HG02943 (cell line): Measurements from ENCODE around the gene NPHP4.

ENCODE experiments used
- ATAC-seq: cut with Tn5 transposase; IDR thresholded peaks from one replicate; pipeline ENCODE4 v1.9.1; 2021; ENCODE audit warnings: mild to moderate bottlenecking, low read depth, moderate library complexity; ENCODE audit not compliant: unreplicated experiment

NPHP4 gene

DNA sequence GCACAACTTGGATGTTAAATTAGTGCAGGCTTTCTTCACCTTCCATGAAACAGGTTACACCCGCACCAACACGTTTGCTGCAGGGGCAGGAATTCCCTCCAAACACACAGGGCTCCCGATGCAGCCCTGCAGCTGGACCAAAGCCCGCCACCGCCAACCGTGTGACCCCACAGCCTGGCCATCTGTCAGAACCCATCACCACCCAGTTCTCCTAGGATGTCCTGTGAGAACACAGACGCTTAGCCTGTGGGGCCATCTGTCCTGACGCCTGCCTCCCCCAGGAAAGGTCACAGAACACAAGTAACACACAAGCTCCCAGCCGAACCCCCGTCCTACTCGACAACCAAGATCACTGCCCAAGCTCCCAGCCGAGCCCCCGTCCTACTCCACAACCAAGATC, 108.1 kb downstream of the NPHP4 start:
- ATAC-seq, result no peak

DNA sequence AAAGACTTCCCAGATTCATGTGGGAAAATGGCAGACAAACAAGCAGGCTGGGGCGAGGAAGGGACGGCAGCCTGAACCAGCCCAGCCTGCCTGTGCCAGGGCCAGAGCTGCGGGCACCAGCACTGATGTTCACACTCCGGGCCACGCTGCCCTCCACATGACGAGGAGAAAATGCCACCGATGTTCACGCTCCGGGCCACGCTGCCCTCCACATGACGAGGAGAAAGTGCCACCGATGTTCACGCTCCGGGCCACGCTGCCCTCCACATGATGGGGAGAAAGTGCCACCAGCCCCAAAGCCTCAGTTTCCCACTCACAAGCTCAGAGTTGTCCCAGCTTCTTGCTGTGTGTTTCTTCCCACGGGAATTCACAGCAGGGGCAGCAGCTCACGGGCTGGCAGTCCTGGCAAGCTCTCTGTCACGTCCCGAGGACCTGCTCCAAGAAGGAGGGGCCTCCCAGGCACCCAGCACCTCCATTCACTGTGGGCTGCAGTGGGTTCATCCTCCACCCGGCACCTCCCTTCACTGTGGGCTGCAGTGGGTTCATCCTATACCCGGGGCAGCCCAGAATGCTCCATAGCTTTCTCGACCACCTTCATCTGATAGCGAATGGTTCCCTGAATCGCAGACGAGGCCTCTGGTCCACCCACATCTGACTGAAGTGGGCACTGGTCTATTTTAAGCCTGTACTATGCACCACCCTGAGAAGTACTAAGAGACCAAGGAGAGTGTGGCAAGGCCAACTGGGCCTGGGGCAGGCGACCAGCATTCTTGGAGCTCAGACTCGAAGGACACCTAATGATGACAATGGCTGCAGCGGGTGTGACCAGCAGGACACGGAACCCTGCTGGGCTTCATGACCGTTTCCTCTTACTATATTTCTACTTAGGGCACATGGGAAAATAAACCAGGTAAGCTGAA, 108.8 kb downstream of the NPHP4 start:
- ATAC-seq, result no peak

DNA sequence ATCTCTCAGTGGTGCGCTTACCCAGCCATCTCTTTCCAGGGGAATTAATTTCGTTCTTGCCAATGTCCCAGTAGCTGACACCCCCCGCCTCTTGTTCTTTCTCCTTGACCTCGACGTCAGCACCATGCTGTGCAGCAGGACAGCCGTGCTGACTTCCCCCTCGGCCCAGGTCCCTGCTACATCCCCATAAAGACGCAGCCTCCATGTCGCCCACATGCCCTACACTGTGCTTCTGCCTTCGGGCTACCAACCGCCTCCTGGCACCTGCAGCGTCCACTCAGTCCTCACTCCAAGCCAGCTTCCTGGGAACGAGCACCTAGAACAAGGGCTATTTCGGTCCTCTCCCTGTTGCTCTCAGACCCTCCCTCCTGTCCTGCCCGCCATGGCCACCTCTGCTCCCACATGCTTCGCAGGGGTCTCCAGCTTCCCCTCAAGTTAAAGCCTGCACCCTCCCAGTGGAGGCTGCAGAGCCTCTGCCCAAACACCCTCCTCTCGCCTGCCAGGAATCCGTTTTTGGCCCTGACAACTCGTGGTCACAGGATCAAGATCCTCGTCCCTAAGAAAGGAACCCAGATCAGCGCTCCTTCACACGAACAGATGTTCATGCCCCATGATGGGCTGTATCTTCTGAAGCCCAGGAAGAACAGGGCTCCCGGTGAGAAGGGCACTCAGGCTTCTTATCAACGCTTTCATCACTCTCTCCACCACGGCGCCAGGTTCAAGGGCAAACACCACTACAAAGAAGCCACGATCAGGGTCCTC, 109.7 kb downstream of the NPHP4 start:
- ATAC-seq, result no peak

DNA sequence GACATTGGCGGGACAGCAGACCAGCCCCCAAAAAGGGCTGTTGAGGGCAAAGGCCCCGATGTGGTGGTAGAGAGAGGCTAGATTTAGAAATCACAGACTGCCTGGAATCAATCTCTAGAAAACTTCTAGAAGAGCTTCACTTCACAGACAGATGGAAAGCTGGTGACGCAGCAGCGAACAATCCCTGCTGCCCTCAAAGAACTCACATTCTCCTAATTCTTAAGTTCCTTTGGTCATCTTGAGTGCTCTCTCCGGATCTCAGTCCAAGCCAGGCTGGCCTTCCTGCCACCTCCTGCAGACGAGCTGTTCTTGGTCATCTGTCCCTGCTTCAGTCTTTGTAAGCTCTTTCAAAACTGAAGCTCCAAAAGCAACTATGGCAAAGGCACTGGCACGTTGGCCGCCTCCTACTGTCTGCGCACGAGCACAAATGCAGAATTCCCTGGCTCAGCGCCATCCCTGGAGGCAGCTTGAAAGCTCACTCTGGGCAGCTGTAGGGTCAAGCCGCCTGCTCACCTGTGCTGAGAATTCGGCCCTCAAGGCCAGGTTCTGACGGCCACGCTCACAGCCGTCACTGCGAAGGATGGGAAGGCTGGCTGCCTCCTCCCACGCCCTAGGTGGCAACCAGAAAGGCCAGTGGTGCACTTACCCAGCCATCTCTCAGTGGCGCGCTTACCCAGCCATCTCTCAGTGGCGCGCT, 110.6 kb downstream of the NPHP4 start:
- ATAC-seq, result no peak

DNA sequence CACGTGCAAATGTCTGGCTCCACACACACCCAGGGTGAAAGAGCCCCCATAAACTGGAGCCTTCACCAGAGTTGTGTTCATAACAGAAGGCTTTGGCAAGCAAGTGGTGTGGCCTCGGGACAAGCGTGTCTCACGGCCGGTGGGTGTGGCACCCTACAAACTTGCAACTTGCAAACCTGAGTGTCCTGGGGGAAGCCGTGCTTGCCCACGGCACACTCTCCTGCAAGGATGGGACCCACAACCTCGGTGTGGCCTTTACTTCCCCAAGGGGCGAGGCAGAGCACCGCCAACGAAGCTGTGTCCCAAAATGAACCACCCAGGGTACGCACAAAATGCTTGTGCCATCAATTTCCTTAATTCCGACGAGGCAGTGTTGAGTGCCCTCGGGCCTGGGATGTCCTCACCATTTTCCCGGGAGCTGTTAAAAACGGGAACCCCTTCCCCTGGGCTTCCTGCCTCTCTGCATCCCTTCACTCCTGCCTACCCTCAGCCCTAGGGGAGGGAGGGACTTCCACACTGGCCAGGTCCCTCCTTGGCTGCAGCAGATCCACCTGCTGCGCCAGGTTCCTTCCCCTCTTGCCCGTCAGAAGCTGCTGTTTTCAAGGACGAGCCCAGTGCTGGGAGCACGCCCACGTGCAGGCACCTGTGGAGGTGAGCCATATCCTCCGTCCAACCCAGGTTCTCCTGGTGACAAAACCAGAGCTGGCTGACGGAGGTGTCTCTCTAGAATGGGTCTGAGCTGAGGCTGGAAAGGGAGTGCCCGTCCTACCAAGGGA, 111.4 kb downstream of the NPHP4 start:
- ATAC-seq, result no peak

DNA sequence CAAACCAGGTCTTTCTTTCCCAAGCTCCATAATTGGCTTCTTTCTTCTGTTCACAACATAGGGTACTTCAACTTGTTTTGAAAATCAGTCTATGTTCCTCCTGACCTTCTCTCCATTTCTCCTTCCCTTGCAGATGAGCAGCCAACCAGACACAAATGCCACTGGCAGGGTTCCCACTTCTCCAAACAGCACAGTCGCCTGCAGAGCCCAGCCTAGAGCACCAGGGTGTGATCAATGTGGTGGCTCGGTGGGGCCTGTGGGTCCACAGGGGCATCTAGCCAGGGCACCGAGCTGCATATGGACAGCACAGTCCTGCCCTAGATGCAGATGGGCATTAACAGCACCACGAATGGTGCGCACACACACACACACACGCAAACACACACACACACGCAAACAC, 112.8 kb downstream of the NPHP4 start:
- ATAC-seq, result no peak

DNA sequence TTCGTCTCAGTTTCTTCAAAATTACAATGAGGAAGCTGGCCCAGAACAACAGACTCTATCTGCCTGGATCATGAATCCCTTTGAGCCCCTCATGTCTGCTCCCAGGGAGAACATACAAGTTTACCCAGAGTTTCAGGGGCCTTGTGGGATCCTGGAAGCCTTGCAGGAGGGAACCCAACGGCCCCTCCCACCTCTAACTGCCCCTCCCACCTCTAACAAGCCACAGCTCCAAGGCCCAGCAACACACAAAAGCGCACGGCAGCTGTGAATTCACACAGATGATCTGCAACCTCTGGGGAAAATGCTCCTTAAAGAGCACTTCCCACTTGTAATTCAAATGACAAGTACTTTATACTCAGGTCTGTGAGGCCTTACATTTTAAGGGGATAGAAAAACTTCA, 113.3 kb downstream of the NPHP4 start:
- no peak for ATAC-seq

DNA sequence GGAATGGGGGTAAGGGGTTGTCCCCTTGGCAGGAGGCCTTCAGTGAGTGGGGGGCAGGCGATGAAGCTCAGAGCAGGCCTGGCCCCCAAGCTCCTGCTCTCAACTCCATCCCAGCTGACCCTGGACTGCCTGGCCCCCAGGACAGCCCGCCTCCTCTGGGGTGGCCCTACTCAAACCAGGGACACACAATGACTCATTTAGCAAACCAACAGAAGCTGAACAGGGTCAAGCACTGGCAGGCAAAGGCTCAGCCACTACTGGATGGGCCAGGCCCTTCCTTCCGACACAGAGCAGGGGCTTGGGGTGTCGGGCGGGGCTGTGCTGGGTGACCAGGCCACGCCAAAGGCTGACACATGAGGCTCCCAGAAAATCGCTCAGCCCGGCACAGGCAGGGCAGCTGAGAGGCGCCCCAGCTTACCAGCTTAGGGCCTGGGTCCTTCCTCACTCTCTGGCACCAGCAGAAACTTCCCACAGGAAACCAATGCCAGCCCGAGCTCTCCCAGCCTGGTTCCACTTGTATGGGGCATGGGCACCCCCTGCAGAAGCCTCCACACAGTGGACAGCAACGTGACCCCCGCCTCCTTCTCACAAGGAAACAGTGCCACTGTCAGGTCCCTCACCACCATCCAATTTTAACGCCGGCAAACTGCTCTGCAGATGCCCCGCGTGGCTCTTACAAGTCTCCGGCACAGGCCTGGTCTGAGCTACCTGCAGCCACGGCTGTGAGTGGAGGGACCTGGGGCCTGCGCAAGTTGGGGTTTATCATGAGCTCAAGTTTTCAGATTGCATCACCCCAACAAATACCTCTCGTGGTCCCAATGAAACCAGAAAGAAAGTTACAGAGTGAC, 114.3 kb downstream of the NPHP4 start:
- ATAC-seq, result no peak

DNA sequence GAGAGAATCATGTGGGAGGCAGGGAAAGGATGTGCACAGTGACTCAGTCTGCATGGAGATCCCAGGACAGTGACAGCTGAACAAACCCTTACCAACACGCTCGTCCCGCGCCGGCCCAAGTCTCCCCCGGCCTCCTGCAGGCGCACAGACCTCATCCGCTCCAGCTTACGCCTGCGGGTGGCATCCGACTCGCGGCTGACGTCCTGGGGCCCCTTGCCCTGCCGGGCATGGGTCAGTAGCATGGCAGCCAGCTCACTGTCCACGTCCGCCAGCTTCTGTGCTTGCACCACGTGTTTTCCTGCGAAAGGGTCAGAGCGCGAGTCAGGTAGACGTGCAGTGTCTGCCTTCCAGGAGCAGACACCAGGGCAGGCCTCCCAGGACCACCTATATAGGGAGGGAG, 115.2 kb downstream of the NPHP4 start:
- no peak for ATAC-seq

DNA sequence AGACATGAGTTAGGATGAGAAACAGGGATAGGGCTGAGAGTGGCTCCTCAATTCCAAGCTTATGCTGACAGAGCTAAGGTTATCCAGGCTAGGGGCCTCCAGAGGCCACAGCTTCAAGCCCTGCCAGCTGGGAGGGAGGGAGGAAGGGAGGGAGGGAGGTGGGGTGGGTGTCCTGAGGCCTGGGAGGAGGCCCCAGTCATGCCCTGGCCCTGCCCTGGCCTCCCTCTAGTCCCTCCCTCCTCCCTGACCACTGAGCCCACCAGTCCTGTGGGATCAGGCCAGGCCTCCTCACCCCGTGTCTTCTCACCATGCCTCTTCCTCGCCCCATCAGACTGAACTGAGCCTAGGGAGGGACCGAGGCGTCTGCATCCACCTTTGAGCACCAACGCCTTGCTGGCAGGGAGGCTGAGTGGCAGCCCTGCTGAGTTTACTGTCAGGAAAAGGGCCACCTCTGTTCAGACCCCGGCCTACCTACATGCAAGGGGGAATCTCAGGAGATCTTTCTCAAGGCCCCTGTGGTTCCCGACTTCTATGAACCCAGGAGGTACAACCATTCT, 116.1 kb downstream of the NPHP4 start:
- ATAC-seq, result no peak

DNA sequence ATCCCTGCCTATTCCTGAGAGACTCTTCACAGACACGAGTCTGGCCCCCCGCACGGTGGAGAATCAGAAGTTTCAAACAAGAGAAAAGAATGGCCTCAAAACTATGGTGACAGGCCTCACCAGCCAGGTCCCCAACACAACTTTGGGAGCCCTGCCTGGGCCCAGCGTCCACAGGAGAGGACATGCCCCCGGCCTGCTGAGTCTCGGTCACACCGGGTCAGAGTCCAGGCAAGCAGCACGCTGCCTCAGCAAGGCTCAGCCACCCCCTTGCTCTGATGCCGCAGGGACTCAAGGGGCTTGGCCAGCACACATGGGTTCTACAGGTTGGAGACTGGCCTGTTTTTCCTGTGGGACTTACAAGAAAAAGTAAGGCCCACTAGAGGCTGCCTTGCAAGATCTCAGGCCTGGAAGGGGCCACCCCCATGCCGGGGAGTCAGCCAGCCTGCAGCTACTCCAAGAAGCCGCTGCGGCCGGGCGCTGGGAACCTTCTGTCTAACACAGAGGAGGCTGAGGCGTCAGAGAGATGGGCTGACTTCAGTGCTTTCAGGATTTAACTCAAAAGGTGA, 116.8 kb downstream of the NPHP4 start:
- no peak for ATAC-seq

DNA sequence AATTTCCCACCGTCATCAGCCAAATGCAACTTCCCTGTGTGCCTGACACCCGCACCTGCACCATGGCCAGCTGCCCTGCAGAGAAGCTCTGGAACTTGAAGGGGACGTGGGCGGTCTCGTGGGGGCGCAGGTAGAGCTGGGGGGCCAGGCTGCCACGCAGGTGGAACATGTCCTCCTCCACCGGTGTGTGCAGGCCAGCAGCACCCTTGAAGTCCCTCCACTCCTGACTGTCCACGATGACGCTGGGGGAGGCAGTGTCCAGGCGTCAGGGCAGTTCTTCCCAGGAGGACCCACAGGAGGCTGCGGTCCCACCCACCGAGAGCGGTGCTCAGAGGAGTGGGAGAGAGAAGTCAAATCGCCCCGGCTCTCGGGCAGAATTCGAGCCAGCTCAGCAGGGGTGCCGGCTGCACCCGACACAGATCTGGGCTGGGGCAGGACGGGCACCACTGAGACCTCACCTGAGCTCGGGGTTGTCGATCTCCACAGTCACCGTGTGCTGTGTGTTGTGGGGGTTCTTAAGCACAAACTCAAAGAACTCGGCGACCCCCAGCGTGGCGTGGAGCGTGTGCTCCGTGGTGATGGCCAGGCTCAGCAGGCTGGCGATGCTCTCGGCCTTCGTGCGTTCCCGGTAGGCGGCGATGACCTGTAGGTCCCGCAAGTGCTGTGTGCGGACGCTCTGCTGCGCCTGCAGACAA, 117.7 kb downstream of the NPHP4 start:
- no peak for ATAC-seq

DNA sequence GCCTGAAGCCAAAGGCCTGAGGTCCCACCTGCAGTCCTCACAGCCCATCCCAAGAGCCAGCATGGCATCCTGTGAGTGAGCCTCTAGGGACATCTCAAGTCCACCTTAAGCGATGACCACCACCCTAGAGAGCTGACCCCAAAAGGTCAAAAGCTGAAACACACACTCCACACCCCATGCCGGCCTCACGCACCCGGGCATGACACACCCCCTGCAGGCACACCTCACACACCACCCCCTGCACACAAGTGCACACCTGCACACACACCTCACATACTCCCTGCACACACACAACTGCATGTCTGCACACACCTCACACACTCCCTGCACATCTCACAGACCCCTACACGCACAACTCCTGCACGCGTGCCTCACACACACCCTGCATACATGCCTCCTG, 118.7 kb downstream of the NPHP4 start:
- ATAC-seq, result no peak

DNA sequence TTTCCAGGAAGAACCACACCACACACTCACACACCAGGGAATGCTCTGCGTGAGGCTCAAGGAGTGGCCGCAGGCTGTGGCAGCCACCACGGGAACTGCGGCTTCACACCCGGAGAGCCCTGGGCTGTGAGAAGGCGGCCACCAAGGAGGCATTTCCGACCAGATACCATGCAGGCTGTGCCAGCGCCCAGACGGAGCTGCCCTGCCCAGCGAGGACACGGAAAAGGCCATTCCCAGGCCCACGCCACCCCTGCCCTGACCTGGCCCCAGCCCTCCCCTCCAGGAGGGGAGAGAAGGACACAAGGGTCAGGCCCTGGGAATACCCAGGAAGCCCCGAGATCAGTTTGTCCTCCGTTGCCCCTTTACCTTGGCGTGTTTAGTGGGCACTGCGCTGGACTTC, 119.3 kb downstream of the NPHP4 start:
- no peak for ATAC-seq

DNA sequence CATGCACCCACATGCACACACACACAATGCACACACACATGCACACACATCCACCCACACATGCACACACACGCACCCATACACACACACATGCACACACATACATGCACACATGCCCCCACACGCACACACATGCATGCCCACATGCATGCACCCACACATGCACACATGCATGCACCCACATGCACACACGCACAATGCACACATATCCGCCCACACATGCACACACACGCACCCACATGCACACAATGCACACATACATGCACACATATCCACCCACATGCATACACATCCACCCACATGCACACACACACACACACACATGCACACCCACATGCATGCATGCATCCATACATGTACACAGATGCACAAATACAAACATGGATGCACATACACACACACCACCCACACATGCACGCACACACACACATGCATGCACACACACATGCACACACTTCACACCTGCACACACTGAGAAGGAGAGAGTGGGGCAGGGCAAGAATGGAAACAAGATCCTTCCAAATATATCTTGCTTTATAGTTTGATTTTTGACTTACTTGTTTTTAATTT, 123.2 kb downstream of the NPHP4 start:
- ATAC-seq, result no peak

DNA sequence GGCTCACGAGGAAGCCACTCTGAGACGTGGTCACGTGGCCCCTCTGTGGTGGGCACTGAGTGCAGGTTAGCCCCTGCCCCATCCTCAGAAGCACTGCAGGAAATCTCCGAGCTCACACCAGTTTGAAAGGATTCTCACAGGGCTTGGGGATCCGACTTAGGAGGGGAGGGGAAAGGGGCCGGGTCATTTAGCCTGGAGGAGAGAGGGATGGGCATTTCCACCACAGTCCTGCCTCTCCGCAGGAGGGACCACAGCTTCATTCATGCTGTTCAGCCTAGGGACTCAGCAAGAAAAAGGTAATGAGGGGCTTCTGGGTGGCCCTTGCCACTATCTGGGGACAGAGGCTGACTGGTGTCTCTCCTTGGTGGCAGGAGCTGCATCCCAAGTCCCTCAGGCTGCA, 126.5 kb downstream of the NPHP4 start:
- ATAC-seq, result no peak

DNA sequence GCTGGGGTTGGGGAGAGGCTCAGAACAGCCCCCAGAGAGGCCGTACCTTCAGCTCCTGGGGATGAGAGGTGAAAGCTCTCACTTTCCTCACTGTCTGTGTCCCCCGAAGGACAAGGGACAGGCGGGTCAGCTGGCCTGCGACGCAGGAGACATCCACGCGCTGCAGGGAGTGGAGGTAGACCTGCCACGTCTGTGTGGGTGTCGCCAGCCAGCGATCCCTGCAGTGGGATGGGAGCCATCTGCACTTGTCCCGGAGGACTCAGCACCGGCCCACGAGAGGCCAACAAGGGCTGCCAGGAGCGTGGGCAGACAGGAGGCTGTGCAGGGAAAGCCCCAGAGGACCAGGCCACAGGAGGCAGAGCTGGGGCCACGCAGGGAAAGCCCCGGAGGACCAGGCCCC, 127.2 kb downstream of the NPHP4 start:
- no peak for ATAC-seq

DNA sequence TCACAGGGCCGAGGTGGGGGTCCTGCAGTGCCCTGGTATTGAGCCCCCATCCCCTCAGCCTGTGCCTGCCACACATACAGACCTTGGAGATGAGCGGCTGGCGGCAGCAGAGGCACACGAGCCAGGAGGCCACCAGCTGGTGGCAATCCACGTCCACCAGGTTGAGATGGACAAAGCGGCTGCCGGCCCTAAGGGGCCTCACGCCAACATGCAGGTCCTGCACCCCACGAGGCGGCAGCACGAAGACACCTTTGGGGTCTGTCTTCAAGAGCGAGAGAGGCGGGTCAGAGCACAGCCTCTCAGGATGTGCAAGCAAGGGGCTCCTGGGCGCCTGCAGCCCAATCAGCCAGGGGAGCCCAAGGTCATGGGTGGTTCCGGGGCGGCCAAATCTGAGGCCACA, 128.0 kb downstream of the NPHP4 start:
- ATAC-seq, result no peak
